SHP77 (cell line): ENCODE data around the gene FGFR1OP2.
A peak's percentile ranks its signal among the peaks of the same experiment; 100 is the strongest.

Experiments
- DNase-seq, 2 experiments: peaks; one replicate each; lab custom pipeline; 2025; lab: John Stamatoyannopoulos, UW

Gene FGFR1OP2

DNA sequence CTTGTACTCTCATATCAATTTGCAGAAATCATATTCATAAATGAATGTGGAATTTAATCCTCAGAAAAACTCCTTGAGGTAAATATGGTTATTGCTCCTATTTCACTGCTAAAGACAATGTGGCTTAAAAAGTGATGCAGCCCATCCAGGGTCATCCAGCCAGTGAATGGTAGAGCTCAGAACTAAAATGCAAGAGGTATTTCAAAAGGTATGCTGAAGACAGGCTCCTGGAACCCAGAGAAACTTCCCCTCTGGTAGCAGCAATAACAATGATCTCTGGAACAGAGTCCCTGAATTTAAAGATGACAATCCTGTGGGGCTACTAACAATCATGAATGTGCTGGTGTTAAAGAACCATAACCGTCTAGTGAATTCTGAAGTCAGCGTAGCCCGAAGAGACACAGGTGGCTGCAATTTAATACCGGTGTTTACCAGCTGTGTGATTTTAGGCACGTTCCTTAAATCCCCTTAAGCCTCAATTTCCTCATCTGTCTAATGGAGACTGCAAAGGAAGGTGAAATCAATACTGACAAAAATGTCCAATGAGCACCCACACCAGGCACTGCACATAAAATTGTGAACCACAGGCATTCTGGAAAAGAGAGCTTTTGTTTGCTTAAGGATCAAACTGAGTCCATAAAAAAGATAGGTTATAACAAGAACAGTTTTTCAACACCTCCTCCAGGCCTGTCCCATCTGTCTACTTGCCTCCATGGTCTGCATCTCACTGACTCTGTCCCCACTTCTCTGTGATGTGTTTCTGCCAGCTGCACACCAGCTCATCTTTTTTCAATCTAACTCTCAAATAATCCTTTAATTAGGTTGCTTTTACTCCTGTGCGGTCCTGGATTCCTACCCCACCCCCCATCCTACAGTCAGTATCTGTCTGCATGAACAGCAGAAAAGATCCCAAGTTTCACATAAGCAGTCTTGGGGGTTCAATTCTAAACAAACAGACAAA is 65.4 kb downstream of the FGFR1OP2 start:
- peak; percentile 66 to 76 for DNase-seq

DNA sequence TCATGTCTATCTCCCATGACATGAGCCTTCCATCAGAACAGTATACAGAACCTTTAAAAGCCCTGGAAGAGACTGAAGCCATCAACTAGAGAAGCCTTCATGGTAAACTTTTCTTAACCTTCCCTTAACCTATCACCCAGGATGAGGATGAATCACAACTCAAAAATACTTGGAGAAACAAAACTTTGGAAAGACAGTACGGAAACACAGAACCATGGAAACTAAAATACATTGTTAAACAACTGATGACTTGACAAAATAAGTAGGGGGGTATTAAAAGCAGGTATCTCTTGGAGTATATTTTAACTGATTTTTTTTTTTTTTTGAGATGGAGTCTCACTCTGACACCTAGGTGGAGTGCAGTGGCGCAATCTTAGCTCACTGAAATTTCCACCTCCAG is 67.2 kb downstream of the FGFR1OP2 start:
- no peak for DNase-seq

DNA sequence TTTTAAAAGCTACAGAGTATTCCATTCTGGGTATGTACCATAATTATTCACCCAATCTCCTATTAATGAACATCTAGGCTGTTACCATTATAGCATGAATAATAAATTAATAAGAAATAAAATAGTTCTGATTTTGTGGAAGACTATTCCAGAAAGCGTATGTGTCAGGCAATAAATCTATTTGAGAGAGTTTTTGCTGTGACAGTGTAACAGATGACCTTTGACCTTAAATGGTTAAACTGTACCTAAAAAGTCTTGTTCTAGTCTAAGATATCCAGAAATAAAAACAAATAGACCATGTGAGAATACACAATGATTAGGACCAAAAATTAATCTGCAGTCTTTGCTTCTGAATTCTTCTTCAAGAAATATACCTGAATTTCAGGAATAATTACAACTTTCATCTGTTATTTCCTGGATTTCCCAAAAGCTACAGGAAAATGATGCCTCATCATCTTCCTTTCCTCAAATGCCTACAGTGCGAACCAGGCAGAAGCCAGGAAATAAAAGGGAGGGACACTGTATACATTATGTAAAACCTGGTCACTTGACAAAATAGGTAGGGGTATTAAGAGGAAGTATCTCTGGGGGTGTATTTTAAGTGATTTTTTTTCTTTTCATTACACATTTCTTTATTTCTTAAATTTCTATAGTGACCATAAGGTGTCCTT is 68.7 kb downstream of the FGFR1OP2 start:
- no peak for DNase-seq

GRCh38 chr12:27008081-27008480 is 69.8 kb downstream of the FGFR1OP2 start:
- DNase-seq = no peak

- DNase-seq = no peak
These were observed 71.6 kb downstream of the FGFR1OP2 start for GRCh38 chr12:27009881-27010301.

GRCh38 chr12:27012239-27012981 is 74.1 kb downstream of the FGFR1OP2 start:
- DNase-seq = peak in 1 of 2 experiments; percentile 10

GRCh38 chr12:27012982-27013255 is 74.6 kb downstream of the FGFR1OP2 start:
- DNase-seq = no peak

GRCh38 chr12:27013611-27014084 is 75.4 kb downstream of the FGFR1OP2 start:
- DNase-seq = peak; percentile 40 to 69

DNA sequence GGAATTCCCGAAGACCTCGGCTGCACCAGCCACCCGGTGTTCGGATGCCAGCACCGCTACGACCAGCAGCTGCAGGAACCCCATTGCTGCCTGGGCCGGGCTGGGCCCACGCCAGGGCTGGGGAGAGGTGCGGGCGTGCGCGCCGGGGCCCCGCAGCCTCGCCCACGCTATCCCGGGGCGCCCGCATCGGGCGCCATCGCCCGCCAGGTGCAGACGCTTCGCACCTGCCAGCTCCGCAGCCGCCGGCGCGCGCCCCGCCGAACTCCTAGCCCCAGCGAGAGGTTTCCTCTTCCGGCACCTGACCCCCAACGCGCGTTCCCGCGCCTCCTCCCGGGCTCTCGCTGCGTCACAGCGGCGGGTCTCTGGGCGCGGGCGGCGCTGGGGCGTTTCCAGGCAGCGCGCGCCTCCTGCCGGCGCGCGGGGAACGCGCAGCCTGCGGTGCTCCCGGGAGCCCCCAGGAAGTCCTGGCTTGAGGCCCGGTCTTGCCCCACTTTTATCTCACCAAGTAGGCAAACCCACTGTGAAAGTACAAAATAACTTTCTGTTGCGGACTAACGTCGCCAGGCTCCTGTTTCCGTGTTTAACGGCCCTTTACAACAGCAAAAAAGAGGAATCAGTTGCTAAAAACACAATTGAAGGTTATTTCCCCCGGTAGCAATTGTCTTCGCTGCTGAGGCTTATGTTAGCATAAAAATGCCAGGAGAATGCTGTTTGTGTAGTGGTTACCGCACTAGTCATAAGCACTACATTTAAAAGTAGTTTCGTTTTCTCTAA is 76.0 kb downstream of the FGFR1OP2 start, which contains the start of gene TM7SF3:
TM7SF3 (minus strand) TSS at position 300 of the 774 bp plus-strand sequence; CDS start at position 84, 216 bp downstream.
- DNase-seq = peak; percentile 96

DNA sequence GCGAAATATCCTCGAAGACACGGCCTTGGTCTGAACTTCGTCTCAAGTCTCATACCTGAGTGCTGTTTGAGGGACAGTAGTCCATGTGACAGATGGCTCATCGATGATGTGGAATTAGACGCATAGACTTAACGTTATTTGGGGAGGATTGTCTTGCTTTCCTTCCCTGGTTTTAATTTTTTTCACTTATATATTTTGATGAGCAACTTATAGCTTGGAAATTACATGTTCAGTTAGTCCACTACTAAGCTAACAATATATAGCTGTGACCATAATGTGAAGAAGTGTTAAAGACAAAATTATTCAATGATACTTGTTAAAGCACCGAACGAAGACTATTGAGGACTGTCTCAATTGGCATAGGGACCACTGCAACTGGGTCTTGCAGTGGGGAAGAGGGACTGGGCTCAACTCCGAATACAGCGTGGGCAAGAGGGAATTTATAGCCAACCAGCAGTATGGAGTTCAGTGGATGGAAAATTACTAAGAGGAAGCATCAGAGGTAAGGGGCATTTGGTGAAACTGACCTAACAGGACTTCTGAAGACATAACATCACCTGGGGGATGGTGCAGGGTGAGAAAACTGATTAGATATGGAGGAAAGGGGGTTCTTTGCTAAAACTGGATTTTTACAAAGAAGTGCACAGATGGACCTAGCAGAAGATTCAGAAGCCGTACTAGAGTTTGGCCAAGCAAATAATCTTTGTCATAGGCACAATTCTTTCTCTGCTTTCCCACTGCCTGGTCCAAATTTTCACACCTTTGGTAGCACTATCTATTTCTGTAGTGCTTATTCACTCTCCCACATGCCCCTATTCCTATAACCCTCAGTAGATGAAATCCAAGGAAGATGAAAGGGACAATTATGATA is 76.8 kb downstream of the FGFR1OP2 start:
- DNase-seq = peak; percentile 50 to 57

DNA sequence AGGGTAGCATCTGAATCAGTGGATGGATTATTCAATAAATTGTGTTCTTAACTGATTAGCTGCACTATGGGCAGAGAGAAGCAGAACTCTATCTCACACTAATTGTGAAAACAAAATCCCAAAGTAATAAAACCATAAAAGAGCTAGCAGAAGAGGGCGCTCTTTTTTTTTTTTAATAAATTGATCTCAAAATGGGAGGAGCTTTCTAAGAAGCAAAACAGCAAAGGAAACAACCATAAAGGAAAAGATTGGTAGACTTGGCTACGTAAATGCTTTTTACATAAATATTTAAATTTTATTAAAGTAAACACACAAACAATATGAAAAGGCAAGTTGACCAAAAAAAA is 77.4 kb downstream of the FGFR1OP2 start:
- peak; percentile 50 to 68 for DNase-seq
